ENCODE data around the gene SSH2.

The SSH2 gene

DNA sequence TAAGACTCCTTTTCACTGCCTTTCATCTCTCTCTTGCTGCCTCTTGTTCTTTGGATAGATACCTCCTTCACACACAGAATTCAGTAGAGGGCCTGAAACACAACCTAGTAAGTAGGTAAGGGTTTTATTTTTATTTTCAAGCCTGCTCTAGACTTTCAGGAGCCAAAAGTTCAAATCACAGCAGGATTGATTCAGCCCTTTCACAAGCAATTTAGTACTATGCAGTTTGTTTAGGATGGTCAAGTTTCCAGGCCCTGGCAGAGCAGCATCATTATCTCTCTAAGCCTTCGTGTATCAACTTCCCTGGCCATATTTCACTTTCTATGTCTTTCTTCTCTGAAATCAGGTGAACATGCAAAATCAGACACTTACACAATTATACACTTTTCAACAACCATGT, 158.5 kb downstream of the SSH2 start:
- DNase-seq, result no peak

DNA sequence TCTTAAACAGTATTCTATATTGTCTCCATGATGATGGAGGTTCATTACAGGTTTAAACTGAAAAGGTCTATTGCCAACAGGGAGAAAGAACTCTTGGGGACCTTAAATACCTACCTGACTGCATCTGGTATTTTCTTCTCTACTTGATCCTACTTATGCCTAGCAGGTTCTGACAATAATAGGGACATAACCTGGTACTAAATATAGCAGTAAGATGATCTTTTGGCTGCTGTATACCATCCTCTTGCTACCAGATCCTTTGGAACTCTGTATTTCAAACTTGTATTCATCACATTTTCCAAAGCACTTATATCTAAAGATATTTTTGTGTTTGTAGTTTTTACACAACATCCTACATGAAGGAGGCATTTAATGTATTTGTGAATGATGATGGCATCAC, 160.8 kb downstream of the SSH2 start:
- DNase-seq, result no peak

DNA sequence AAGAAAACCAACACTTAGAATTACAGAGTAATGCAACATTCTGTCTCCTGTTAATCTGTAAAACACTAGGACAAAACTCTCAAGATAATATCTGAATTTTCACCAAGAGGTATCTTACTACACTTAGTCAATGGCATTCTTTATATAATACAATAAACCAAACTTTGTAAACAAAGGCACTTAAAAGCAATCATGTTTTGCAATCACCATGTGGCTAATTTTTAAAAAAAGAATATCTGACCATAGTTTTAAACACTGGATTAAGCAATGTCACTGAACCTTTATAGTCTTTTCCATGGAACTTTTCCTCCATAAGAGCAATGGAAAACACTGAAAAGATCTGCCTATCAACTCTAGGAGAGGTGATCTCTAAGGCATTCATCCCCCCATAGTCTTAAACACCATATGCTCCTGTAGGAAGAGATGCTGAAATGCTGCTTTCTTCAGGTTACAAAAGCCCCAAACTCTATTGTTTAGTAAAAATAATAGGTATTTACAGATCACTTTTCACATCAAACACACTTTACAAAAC, 163.2 kb downstream of the SSH2 start:
- no peak for DNase-seq

DNA sequence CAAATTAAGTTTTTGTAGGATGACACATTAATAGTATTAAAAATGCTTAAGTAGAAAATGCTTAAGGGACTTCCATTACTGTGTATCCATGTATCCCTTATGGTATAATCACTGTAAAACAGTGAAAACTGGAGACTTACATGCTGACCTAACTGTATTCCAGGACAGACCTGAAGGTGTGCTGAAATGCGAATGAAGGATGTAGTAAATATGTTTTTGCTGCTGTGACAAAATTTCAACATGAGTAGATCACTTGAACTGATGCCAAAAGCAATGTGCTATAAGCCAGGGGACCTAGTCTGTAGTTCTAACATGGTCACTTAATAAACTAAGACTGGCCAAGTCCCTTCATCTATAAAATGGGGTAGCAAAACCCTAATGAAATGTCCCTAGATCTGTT, 165.3 kb downstream of the SSH2 start:
- DNase-seq, result no peak

DNA sequence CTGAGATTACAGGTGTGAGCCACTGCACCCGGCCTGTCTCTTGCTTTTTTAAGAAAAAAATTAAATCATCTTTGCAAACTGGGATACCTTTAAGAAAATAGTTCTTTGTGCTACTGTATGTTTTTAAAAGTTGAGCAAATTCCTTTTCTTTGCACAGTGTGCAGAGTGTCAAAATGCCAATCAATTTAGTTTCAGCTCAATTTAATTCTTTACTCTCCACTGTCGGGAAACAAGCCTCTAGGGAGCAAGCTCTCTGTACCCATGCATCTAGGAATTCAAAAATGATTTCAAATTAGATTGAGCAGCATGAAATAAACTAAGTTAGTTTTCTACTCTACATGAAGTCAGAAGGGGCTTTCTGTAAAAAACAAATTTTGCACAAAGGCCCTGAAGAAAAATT, 165.8 kb downstream of the SSH2 start:
- no peak for DNase-seq

DNA sequence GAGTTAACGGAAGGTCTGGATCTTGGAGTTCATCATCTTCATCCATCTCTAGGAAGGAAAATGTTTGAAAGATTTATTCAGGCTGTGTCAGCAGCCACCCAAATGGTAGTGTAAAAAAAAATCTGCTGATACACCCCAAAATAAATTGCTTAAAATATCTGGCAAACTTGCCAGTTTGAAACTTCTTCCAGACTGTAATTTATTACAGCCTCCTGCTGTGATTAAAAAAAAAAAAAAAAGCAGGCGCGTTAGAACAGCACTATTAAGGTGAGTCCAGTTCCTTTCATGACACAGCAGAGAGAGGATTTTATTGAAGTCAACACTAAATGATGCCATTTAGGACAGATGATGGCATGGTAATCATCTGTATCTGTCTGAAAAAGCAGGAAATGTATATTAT, 166.8 kb downstream of the SSH2 start:
- DNase-seq, result no peak

DNA sequence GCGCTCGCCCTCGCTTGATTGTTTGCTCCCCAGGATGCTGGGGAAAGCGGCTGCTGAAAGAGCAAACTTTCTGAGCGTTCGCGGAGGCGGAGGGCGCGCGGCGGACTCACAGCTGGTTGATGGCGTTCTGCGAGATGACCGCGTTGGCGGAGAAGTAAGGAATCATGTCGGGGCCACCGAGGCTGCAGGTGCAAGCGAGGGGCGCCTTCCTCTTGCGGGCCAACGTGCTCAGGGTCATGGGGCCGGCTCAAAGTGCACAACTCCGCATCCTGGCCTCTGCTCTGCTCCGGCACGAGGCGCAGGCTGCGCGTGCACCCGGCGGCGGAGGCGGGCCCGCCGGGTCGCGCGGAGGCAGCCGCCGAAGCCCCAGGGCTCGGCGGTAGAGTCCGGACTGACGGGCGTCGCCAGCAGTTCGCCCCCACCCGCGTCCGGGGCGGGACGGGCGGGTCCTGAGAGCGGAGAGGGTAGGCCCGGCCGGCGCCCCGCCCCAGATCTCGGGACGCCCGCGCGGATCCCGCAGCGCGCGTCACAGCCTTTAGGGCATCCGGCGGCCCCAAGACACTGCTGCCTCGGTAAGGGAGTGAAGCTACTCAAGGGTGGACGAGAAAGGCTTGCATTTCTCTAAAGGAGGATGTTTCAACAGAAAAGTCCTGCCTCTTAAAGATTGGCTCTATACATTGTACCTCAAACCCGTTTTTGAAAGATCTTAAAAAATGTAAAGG, 168.8 kb downstream of the SSH2 start:
- DNase-seq, result no peak

DNA sequence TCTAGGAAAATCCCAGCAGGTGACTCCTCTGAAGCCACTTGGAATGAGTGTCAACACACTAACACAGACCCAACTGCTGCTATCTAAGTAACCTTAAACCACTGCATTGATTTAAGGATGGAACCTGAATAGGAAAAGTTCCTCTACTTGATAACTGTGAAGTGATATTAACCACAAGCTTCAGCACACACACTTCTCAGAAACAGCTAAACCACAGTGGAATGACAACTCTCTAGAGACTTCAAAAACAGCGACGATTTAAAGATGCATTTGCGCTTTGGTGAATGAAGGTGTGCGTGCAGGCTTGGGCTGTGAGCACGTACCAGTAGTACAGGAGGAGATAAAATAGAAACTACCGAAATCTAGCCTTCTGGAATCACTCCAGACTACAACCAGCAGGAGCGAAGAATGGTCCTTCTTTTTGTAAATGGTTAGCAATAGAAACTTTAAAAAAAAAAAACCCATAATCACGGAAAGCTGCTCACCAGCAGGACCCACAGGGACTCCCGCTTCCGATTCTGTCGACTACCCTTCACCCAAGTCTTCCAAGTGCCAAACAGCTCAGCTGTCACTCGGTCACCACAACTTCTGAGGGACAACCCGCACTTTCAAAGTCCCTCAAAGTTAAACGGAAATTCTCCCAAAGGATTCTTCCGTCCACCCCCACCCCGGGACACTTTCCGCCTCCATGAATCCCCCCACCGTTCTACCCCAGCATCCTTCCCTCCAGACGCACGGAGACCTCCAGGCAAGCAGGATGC, 169.6 kb downstream of the SSH2 start:
- no peak for DNase-seq

DNA sequence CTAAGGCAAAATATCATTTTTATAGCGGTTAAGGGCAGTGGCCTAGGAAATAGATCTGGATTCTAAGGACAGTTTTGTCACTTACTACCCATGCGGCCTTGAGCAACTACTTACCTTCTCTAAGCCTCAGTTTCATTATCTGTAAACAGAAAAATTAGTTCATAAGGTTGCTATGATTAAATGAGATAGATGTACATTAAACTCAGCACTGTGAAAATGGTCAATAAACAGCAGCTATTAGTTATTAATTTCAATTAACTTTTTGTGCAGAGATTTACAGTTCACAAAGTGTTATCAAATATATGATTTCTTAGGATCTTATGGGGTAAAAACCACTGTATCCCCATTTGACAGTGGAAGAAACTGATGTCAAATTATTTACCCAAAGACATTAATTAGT, 171.8 kb downstream of the SSH2 start:
- no peak for DNase-seq

DNA sequence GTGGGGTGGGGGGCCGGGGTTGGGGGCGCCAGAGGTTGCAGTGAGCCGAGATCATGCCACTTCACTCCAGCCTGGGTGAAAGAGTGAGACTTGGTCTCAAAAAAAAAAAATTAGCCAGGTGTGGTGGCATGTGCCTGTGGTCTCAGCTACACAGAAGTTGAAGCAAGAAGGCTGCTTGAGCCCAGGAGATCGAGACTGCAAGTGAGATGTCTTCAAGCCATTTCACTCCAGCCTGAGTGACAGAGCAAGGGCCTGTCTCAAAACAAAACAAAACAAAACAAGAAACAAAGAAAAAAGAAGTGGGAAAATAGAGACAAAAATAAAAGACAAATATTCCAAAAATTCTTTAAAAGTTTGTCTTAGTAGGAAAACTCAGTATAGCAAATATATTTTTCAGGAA, 172.2 kb downstream of the SSH2 start:
- no peak for DNase-seq

DNA sequence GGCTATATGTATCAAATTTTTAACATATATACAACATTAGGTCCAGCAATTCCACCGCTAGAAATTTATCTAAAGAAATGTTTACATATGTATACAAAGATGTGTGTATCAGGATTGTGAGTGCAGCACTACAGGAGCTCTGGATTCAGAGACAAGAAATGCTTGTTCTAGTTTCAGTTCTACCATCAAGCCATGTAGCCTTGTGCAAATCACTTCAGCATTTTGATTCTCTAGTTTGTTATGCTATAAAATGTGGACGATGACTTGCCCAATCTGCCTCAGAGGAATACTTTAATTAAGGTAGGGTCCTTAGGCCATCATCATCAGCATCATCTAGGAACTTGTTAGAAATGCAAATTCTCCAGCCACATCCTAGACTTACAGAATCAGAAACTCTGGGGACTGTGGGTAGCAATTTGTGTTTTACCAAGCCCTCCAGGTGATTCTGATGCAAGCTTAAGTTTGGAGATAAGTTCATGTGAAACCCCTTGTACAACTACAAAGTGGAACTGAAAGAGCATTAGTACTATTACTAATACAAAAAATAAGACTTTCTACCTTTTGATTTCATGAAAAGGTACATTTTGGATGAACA, 176.1 kb downstream of the SSH2 start:
- DNase-seq, result no peak

DNA sequence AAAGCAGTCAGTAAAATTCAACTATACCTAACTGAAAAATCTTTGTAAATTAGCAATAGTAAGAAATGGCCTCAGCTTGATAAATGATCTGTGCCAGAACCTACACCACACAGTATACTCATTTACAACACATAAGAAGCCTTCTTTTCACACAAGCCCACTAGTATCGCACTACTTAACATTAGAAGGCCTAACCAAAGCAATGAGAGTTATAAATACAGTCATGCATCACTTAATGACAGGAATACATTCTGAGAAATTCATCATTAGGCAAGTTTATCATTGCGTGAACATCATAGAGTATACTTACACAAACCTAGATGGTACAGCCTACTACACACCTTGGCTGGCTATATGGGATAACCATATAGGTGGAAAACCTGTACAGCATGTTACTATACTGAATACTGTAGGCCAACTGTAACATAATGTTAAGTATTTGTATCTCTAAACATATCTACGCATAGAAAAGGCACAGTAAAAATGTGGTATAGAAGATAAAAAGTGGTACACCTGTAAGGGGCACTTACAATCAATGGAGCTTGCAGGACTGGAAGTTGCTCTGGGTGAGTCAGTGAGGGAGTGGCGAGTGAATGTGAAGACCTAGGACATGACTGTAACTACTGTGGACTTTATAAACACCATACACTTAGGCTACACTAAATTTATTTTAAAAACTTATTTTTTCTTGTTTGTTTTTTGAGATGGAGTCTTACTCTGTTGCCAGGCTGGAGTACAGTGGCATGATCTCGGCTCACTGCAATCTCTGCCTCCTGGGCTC, 180.8 kb downstream of the SSH2 start:
- no peak for DNase-seq

DNA sequence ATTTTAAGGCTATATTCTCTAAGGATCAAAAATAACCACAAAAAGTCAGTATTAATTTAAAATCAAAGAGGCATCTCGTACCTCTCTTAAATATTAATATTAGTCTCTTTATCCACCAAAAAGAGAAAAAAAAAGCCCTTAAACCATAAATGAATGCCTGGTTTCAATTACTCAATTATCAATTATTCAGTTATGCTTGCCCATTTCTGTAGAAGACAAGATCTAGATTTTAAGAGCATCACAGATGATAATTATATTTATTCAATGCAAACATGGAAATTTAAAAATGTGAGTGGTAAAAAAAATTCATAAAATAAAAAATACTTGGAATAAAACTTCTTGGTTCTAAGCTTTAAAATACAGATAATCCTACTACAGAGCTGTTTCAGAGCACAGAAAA, 181.6 kb downstream of the SSH2 start:
- DNase-seq, result no peak

DNA sequence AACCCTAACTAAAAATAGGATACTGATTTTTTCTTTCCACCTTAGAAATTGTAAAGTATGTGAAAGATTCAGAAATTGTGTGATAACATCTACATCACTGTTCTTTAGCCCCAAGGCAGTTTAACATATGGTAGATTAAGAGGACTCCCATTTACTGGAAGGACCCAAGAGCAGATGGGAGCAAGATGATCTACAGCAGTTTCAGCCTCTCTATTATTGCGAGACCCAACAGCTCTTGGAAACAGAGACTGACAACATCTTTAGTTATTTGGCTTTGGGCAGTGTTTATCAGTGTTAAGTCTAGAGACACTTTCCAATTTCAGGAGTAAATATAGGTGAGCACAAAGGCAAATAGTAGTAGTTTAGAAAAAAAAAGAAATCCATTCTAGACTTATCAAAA, 182.4 kb downstream of the SSH2 start:
- DNase-seq, result no peak

DNA sequence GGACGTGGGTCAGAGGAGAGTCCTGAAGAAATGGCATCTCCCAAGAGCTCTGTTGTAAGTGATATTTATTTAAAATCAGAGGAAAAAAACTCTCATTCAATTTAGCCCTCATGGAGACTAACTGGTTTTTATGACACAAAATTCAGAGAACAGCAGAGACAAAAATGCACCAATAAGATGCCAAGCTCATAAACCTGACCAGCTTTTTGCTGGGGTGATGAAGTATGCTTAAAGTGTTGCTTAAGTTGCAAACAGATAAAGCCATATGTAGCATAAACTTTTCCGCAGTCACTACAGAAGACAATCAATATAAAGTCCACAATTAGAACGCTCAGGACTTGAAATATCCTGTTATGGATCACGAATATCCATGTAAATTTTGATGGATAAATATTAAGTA, 183.4 kb downstream of the SSH2 start:
- no peak for DNase-seq

DNA sequence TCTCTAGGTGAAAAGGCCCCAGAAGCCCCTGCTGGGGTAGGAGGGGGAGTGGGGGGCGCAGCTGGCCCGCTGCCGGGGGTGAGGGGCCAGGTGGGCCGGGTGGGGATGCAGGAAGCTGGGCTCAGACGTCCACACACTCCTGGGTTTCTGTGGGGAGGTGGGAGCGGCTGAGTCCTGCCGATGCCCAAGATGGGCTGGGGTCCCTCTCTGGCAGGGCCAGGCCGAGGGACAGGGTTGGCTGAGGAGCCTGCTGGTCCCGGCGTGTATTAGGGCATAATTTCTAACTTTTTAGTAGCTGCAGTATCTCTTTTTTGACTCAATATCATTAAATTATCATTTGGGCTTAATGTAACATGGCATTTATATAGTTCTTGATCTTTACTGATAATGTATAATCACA, 185.9 kb downstream of the SSH2 start:
- no peak for DNase-seq

DNA sequence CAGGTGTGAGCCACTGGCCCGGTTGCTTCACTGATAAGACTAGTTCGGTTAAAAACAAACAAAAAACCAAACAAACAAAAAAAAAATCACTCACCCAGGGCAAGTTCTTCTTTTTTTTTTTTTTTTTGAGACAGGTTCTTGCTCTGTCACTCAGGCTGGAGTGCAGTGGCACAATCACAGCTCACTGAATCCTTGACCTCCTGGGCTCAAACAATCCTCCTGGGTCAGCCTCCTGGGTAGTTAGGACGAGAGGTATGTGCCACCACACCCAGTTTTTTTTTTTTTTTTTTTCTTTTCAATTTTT, 187.9 kb downstream of the SSH2 start:
- no peak for DNase-seq

DNA sequence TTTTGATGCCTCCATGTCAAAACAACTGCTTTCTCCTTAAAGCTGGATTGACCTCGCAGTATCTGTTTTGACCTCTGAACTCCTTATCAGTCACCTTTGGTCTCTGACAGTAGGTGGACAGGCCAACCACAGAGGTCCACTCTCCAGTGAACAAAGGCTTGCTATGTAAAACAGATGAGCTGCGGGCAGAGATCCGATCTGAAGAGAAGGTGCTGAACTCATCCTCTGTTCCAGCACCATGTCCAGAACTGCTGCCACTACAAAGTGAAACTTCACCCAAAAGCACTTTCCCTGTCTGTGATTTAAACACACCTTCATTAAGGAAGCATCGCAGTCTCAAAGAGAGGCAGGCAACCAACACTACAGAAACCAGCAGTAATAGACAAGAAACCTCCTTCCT, 190.0 kb downstream of the SSH2 start:
- DNase-seq, result no peak

DNA sequence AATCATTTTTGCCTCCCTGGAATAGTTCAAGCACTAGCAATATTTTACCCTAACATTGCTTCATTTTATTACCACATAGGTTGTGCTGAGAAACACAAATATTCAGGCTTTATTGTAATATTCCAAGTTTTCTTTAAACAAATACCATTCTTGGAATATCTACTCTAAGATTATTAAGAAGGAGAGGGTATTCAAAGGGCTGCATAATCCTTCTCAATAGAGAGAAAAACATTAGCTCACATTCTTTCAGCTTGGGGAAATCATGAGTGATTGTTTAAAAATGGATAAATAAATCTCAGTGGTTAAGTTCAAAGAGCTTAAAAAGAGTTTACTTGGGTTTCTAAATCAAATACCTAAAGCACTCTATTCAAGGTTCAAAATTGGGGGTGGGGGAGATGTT, 195.4 kb downstream of the SSH2 start:
- DNase-seq, result no peak

DNA sequence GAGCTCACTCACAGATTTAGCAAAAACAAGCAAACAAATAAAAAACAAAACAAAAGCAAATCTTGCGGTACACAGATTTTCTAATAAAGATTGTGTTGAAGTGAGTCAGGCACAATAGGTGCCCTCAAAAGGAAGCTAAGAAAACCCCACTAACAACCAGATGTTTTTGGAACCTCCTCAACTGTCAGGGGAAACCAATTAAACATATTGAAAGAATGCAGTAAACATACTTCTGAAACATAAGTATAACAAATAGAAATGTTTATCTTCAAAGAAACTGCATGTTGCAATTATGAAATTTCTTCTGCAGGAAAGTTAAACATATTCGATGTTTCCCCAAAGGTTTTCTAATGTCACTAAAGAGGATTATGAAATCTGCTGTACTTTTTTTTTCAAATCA, 196.9 kb downstream of the SSH2 start:
- no peak for DNase-seq

DNA sequence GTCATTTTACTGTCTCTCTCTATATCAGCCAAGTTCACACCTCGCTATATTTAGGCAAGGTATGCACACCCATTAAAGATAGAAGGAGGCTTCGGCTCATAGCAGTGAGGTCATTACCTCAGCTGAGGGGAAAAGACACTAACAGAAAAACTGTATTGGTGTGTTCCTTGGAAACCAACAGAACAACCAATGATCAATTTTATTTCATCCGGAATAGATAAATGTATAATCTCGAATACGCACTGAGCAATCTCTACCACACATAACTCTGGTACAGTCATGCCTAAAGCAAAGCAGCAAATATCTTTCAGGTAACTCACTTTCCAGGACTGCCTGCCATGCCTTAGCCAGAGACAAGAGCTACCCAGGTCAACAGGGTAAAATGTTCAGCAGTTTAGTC, 197.4 kb downstream of the SSH2 start:
- DNase-seq, result no peak

DNA sequence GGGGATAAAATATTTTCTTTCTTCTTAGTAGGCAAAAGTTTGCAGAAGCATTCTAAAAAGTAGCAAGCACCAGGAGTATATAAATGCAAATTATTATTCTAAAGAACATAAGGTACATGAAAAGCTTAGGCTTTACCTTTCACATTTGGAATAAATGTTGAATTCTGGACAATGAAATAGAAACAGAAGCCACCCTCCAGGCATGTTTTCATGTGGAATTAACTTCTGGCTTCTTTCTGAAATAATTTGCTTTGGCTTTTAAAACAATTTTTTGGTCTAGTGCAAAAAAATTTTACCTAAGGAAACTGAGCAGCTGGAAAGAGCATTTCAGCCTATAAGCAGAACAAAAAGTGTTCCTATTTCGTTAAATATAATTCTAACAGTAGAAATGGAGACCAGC, 197.8 kb downstream of the SSH2 start:
- DNase-seq, result no peak

DNA sequence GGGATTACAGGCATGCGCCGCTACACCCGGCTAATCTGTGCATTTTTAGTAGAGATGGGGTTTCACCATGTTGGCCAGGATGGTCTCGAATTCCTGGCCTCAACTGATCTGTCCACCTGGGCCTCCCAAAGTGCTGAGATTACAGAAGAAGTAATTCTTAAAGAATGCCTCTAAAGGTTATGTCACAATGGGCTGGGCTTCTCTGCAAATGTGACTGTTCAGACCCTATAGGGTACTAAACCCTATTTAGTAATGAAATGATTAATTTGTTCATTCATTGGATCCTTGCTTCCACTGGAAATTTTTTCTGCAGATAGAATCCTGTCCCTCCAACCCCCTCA, 198.5 kb downstream of the SSH2 start:
- no peak for DNase-seq

DNA sequence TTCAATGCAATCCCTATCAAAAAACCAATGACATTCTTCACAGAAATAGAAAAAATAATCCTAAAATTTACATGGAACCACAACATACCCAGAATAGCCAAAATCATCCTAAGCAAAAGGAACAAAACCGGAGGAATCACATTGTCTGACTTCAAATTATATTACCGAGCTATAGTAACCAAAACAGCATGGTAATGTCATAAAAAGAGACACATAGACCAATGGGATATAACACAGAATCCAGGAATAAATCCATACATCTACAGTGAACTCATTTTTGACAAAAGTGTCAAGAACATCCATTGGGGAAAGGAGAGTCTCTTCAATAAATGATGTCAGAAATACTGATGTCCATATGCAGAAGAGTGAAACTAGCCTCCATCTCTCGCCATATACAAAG, 201.5 kb downstream of the SSH2 start:
- no peak for DNase-seq

Data from NCI-H1092 (cell line).